ENCODE data around the gene CTNND1.
A peak's percentile ranks its signal among the peaks of the same experiment; 100 is the strongest.

CTNND1 gene

DNA sequence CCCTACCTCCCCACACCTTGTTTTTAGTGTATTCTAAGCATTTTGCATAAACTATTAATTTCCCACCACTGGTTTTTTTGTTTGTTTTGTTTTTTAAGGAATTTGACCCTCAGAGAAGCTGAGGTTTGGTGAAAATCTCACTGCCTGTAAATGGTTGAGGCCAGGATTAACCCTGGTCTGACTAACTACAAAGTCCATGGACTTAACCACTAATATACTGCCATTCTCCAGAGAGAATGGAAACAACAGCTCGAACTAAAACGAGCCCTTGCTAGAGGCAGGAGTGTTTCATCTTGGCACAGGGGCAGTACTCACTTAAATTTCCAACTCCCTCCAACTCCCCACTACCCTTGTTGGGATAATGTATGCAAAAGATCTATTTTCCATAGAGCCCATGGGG is 3.0 kb downstream of the CTNND1 start:
- DNase-seq: no peak

DNA sequence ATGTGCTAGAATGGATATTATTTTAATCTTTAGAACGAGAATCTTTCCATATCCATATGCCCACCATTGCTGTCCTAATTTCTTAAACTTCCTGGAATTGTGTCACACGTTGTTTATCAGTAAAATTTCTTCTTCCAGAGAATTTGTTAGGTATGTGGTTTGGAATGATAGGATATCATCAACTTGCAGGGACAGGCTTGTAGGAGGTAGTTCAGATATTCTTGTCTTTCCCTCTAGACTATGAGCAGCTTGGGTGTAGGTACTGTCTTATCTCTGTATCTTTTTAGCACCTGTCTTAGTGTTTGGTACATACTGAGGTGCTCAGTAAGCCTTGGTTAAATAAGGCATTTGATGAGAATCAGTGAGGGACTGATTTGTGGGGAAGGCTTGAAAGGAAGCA is 3.4 kb downstream of the CTNND1 start:
- DNase-seq: no peak

DNA sequence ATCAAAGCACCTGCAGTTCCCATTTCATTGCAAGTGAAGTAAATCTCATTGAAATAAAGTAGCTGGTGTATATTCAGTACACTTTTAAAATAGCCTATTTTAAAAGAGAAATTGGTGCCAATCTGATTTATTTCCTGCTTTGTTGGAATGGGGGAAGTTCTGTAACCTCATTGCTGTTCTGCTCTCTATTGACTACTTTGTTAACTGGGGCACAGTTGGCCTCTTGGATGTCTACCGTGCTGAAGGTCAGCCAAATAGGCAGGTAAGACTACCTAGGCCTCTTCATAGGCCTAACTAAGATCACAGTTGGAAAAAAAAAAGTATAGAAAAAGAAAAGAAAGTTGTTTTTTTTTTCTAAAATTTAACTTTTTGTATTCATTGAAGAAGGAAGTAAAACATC is 9.2 kb downstream of the CTNND1 start:
- DNase-seq: no peak

DNA sequence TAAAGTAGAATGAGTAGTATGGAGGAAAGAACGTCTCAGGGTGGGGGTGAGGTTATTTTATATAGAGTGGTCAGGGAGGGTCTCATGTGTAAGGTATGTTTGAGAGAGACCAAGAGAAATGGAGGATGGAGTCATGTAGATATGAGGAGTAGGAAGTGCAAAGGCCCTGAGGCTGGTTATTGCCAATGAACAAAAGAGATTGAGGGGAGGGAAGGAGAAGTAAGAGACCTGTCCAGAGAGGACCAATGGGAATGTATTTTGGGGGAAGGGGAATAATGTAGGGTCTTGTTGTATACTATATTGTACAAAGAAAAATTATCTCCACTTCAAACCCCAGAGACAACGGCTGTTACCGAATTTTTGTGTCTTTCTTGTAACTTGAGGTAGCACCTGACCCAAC is 9.8 kb downstream of the CTNND1 start:
- no peak for DNase-seq

DNA sequence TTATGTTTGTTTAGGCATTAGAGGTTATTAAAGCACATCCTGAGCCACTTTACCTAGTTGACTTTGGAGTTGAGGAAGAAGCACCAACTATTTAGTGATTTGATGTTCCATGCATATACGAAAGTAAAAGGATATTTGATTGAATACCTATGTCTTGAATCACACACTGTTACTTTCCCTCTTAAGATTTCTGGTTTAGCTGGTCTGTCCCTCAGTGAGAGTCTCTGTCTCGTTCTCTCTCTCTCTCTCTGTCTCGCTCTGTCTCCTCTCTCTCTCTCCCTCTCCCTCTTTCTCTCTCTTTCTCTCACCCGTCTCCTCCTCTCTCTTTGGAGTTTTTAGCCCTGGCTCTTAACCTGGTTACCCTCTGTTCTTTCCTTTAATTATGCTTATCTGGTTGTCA is 11.0 kb downstream of the CTNND1 start:
- no peak for DNase-seq

- no peak for DNase-seq
Measured at GRCh38 chr11:57773026-57773598, 11.5 kb downstream of the CTNND1 start.

GRCh38 chr11:57775491-57775890 is 13.9 kb downstream of the CTNND1 start:
- DNase-seq: no peak

GRCh38 chr11:57776031-57776521 is 14.5 kb downstream of the CTNND1 start:
- no peak for DNase-seq

GRCh38 chr11:57776577-57777210 is 15.1 kb downstream of the CTNND1 start:
- DNase-seq: no peak

DNA sequence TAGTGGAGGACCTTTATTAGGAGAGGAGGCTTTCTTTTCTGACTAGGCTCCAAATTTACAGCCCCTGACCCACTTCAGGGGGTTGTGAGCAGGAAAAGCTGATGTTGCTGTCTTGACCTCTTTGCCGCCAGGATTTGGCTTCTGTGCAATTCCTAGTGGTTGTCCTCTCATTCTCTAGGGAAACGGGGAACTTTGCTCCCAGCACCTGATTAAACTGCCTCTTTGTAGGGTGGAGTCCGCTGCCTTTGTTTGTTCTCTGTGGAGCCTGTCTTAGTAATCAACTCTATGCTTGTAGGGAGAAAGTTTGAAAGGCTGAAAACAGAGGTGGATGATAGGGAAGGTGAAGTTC is 16.3 kb downstream of the CTNND1 start:
- DNase-seq: no peak

- DNase-seq: no peak
Measured at GRCh38 chr11:57778318-57779037, 16.9 kb downstream of the CTNND1 start.

DNA sequence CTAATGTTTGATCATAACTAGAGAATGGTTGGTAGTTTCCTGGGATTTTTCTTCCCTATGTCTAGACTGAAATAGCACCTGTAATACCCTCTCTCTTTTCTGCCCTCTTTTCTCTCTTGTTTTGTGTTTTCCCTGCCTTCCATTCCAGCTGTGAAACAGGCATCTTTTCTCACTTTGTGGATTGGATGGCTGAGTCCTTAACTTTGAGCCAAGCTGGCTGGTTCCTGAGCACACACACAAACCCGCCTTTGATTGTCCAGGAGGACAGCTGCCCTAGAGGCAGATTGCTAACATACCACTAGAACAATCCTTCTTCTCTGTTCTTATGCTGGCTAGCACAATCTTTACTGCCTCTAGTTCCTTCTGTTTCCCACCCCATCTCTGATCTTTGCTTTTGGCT is 17.7 kb downstream of the CTNND1 start:
- no peak for DNase-seq

DNA sequence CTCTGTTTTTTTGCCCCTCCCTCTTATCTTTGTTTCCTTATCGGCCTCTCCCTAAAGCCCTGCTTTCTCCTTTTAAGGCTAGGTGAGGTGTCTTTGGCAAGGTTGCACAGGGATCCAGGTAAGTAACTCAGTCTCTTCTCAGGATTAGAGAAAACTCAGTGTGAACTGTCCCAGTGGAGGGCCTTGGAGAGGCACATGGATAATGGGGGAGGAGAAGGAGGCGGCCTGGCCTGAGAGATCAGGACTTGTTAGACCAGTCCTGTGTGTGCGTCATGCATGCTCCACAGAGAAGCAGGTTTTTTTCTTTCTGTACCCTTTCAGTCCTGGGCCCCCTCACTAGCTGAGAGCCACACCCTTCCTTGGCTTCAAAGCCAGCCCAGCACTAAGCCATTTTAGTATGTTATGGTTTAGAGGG is 19.9 kb downstream of the CTNND1 start:
- no peak for DNase-seq

DNA sequence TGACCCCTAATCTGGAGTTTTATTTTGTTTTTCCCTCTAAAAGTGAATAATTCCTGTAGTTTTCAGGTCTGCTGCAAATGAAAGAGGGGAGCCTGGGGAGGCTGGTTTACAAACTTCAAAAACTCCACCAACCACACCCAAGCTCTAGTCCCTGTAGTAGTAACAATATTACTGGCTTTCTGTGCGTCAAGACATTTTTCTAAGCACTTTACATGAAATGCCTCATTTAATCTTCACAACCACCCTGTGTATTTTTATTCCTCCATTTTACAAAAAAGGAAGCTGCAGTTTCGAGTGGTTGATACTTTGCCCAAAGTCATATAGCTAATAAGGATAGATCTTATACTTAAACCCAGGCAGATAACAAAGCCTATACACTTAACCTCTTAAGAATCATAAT is 23.5 kb downstream of the CTNND1 start:
- DNase-seq: no peak

- DNase-seq: no peak
Measured at GRCh38 chr11:57786436-57786835, 24.8 kb downstream of the CTNND1 start.

GRCh38 chr11:57787006-57787604 is 25.5 kb downstream of the CTNND1 start:
- no peak for DNase-seq

DNA sequence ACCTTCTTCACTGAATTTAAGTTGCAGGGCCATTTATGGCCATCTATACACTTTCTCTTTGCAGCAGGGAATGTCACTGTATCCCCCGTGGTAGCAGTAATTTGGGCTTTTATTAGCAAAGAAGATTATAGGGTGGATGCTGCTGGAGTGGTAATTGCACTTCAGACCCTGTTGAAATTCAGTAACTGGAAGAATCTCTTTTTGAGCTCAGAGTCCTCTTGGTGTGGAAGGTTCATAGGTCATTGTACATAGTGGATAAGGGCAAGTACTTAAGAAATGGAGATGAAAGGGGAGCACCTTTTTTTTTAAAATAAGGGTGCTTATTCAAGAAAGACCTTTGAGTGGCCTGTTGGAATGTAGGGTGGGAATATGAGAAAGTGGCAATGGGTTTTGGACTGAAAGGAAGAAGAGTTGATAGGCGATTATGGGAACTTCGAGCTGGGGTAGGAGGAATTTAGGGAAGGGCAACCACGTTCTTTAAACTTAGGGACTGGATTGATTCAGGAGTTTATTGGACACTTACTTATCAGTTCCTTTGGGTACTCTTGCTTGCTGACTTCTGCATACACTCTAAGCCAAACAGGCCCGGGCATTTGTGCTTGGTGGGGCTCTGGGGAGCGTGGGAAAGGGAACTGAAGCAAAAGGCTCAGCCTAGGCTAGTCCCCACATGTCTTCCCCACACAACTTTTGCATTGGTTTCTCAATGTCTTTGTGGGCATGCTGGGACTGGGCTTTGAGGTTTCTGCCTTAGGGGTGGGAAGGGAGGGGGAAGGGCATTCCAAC is 26.5 kb downstream of the CTNND1 start:
- DNase-seq: no peak

GRCh38 chr11:57788703-57789088 is 27.1 kb downstream of the CTNND1 start:
- DNase-seq: no peak

GRCh38 chr11:57791321-57792059 is 29.9 kb downstream of the CTNND1 start:
- DNase-seq: no peak

- DNase-seq: peak; percentile 69
Measured at GRCh38 chr11:57792060-57792541, 30.5 kb downstream of the CTNND1 start.

DNA sequence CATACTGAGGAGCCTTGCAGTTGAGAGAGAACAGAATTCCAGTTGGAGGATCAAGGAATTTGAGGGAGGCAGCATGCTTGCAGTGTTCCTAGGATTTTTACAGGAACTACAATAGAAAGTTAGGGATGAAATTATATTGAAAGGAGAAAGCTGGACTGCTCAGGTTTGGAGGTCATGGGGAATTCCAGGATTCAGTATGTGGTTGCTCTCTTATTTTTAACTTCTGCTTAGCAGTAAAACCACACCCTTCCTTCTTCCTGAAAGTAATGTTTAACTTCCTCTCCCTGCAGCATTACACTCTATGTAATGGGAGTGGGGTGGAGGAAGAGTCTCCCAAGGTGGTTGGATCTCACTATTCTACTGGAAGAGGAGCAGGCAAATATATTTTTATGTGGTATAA is 31.3 kb downstream of the CTNND1 start:
- DNase-seq: no peak
